Panc1 (cell line): Measurements from ENCODE around the gene MSI2. TPM values are rescaled to one million over a fixed set of nuclear protein-coding genes. Genes with fewer than 3 reads are reported as not detected.

Experiments used
- ATAC-seq: fragments of 200-7000 bp; cut with Tn5 transposase; 2 replicates; pipeline ENCODE4 v1.9.1; 2020; ENCODE audit warnings: mild to moderate bottlenecking, moderate library complexity
- BruUV-seq: library from RNA; stranded (reverse); fragments of 400-500 nt; replicated peaks from 2 replicates; lab custom pipeline; 2021; lab: Mats Ljungman, UMichigan
- CTCF ChIA-PET: fragments of 300-600 bp; sonication (Branson Sonifier 250); formaldehyde crosslinking; loops from one replicate; lab custom pipeline; 2022; ENCODE audit warnings: antibody characterized with exemption; lab: Charles Lee
- POLR2A ChIA-PET: fragments of 300-600 bp; sonication (Branson Sonifier 250); formaldehyde crosslinking; loops from one replicate; lab custom pipeline; 2022; ENCODE audit warnings: antibody characterized with exemption; lab: Charles Lee
- DNase-seq: peaks from one replicate; pipeline ENCODE4 v3.0.0-alpha.2; 2010; ENCODE audit warnings: low read depth, low spot score
- H3K27ac ChIP-seq: 2 replicates; pipeline ENCODE4 v1.5.1; 2011; ENCODE audit warnings: mild to moderate bottlenecking, low read length, inconsistent platforms
- H3K27me3 ChIP-seq: fragments of 200-500 bp; sonication (Bioruptor generic); 2 replicates; pipeline ENCODE4 v1.6.0; 2014; ENCODE audit warnings: low read length, inconsistent platforms; ENCODE audit not compliant: control insufficient read depth, insufficient read depth
- H3K36me3 ChIP-seq: fragments of 200-500 bp; sonication (Bioruptor generic); 2 replicates; pipeline ENCODE4 v1.5.1; 2014; ENCODE audit warnings: inconsistent platforms, mild to moderate bottlenecking, low read length, moderate library complexity; ENCODE audit not compliant: control insufficient read depth, insufficient read depth
- H3K4me1 ChIP-seq: 2 replicates; pipeline ENCODE4 v1.5.1; 2011; ENCODE audit warnings: inconsistent platforms, mild to moderate bottlenecking, low read length, moderate library complexity; ENCODE audit not compliant: control insufficient read depth, insufficient read depth
- H3K4me3 ChIP-seq, 2 experiments: 2 replicates each; pipeline ENCODE4 v1.5.1; 2011 to 2012; ENCODE audit warnings: low read depth in 2 of 2, low read length in 2 of 2, mild to moderate bottlenecking in 2 of 2, inconsistent platforms in 1 of 2, moderate library complexity in 1 of 2
- H3K9me3 ChIP-seq: fragments of 200-500 bp; sonication (Bioruptor generic); 2 replicates; pipeline ENCODE4 v1.5.1; 2014; ENCODE audit warnings: low read depth, mild to moderate bottlenecking, inconsistent platforms, low read length, moderate library complexity; ENCODE audit not compliant: control insufficient read depth, insufficient read depth
- POLR2AphosphoS5 ChIP-seq: IDR thresholded peaks from 2 replicates; pipeline ENCODE4 v1.6.1; 2012; ENCODE audit warnings: mild to moderate bottlenecking, low read depth, low read length, moderate library complexity
- REST ChIP-seq, 2 experiments: IDR thresholded peaks; 2 replicates each; pipeline ENCODE4 v1.6.1; 2011 to 2012; ENCODE audit warnings: low read depth in 2 of 2, control low read depth in 1 of 2, low read length in 1 of 2, mild to moderate bottlenecking in 1 of 2, moderate library complexity in 1 of 2; ENCODE audit not compliant: insufficient read depth in 1 of 2
- SIN3A ChIP-seq: IDR thresholded peaks from 2 replicates; pipeline ENCODE4 v1.6.1; 2012; ENCODE audit warnings: low read depth, mild to moderate bottlenecking, low read length, moderate library complexity, borderline replicate concordance; ENCODE audit not compliant: insufficient read depth
- TCF7L2 ChIP-seq: IDR thresholded peaks from 2 replicates; pipeline ENCODE4 v1.6.1; 2011; ENCODE audit warnings: mild to moderate bottlenecking, low read depth, low read length, inconsistent platforms
- in situ Hi-C: cut with HindIII; loops from 2 replicates; pipeline ENCODE4 v1.10.0; 2016; ENCODE audit warnings: low sequenced_read_pairs, low pct_unique_long_range_greater_than_20kb
- intact Hi-C: fragments of 100-400 bp; cut with micrococcal nuclease; formaldehyde crosslinking; loops from one replicate; pipeline ENCODE4 v1.10.0; 2022; ENCODE audit not compliant: unreplicated experiment
- total RNA-seq: library from RNA; stranded (reverse); gene quantifications from one replicate; pipeline ENCODE4 v1.2.1, GENCODE V29; 2021; ENCODE audit not compliant: unreplicated experiment
- TF ChIP-seq, protein P1 (sequence below): fragments of 450-650 bp; IDR thresholded peaks from 2 replicates; pipeline ENCODE4 v1.5.1; 2017; ENCODE audit warnings: mild to moderate bottlenecking

MSI2 gene
- total RNA-seq, 1 experiment from 2014 or later, result 38.5 TPM

- Histone ChIP-seq H3K4me1 (no peaks in the 10 kb centered on the region), H3K36me3 (no peaks in the 10 kb centered on the region), H3K9me3 (no peaks in the 10 kb centered on the region), H3K27me3 (no peaks in the 10 kb centered on the region), H3K27ac (no peak overlapping the region), H3K4me3 (no peak overlapping the region)
- in situ Hi-C loops (no loop called here), intact Hi-C loops (no loop called here)
- CTCF ChIA-PET, result no interaction called here
- POLR2A ChIA-PET, result interaction anchor here (0.5 kb wide), 1 partner anchor 9 kb away, joined by 3 read pairs; no protein-coding TSS in a partner anchor
- no peak for ATAC-seq
- no peak for DNase-seq
- BruUV-seq, result no TSS peak
- no peak for TF ChIP-seq TCF7L2
- TF ChIP-seq REST (IDR thresholded peaks at IDR 0.05; ENCODE audit: insufficient read depth in 1 of 2, low read depth in 2 of 2, low read length in 1 of 2), result no peak
- TF ChIP-seq, protein P1, sequence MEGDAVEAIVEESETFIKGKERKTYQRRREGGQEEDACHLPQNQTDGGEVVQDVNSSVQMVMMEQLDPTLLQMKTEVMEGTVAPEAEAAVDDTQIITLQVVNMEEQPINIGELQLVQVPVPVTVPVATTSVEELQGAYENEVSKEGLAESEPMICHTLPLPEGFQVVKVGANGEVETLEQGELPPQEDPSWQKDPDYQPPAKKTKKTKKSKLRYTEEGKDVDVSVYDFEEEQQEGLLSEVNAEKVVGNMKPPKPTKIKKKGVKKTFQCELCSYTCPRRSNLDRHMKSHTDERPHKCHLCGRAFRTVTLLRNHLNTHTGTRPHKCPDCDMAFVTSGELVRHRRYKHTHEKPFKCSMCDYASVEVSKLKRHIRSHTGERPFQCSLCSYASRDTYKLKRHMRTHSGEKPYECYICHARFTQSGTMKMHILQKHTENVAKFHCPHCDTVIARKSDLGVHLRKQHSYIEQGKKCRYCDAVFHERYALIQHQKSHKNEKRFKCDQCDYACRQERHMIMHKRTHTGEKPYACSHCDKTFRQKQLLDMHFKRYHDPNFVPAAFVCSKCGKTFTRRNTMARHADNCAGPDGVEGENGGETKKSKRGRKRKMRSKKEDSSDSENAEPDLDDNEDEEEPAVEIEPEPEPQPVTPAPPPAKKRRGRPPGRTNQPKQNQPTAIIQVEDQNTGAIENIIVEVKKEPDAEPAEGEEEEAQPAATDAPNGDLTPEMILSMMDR, result no peak
- TF ChIP-seq POLR2AphosphoS5, result no peak
- TF ChIP-seq SIN3A, result no peak
These were observed 280.0 kb downstream of the MSI2 start for GRCh38 chr17:57536289-57536688.

DNA sequence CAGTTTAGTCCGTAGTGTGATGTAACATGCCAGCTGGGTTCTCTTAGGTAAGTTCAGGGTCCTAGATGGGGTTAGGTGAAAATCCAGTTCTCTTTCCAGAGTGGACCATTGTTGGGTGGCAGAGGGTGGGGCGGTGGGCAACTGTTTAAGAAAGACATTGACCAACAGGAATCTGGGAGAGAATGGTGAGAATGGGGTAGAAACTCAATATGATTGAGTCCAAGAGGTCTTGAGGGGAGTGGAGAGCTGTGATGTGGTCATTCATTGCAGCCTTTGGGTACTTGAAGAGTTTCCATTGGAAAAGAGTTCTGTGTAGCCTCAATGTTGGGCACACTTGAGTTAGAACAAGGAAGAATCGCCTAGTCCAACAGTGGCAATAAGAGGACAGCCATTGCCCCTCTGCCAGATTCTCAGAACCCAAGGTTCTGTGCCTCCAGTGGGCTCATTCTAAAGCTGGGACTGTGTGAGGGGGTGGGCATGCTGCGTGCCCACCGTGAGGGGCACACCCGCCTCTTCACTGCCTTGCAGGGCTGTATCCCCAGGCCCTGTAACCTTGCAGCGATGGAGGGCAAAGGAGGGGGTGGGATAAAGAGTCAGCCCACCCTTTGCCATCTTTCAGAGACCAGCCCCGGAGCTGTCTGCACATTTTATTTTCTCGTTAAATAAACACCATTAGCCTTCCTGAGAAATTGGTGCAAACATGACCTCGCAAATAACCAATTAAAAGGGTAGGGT, 280.6 kb downstream of the MSI2 start:
- ATAC-seq, result no peak
- no peaks in the 10 kb centered on the region for H3K27me3 ChIP-seq
- in situ Hi-C loops, result no loop called here

More for the DNA sequence above, 280.6 kb downstream of the MSI2 start:
- H3K4me1 ChIP-seq, result no peaks in the 10 kb centered on the region
- H3K4me3 ChIP-seq, result no peak overlapping the region
- CTCF ChIA-PET, result no interaction called here
- no peaks in the 10 kb centered on the region for H3K9me3 ChIP-seq
- BruUV-seq, result no TSS peak
- H3K27ac ChIP-seq, result no peak overlapping the region
- no peaks in the 10 kb centered on the region for H3K36me3 ChIP-seq
- POLR2A ChIA-PET, result interaction anchor here (0.5 kb wide), 1 partner anchor 9 kb away, joined by 3 read pairs; no protein-coding TSS in a partner anchor
- intact Hi-C loops, result no loop called here
- no peak for TF ChIP-seq REST (IDR thresholded peaks at IDR 0.05; ENCODE audit: insufficient read depth in 1 of 2, low read depth in 2 of 2, low read length in 1 of 2)
- DNase-seq, result no peak
